RPMI8226 (cell line): ENCODE results near the gene NEDD9.

ENCODE experiments used
- DNase-seq: peaks from one replicate; pipeline ENCODE4 v3.0.0-alpha.2; 2015

NEDD9 gene

GRCh38 chr6:11232770-11233626 is 530 bp upstream of the NEDD9 start:
- peak; percentile 9 for DNase-seq

GRCh38 chr6:11231564-11232192 is 790 bp downstream of the NEDD9 start:
- no peak for DNase-seq

DNA sequence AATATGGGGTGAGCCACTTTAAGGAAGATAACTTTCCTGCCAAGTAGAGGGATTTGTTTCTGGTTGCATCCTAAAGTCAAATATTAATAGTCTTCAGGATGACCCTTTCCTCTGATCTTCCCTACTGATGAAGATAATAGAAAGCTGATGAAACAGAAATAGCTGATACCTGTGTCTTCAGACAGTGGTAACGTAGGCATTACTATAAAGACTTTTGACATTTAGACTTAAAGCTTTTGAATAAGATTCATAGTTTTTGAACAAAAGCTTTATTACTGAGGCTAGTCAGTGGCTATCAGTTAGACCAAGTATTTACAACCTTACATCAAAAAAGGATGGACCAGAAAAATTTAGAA is 1.4 kb downstream of the NEDD9 start:
- no peak for DNase-seq

GRCh38 chr6:11230158-11231107 is 2.0 kb downstream of the NEDD9 start:
- no peak for DNase-seq

GRCh38 chr6:11229655-11230046 is 2.8 kb downstream of the NEDD9 start:
- DNase-seq, result no peak

DNA sequence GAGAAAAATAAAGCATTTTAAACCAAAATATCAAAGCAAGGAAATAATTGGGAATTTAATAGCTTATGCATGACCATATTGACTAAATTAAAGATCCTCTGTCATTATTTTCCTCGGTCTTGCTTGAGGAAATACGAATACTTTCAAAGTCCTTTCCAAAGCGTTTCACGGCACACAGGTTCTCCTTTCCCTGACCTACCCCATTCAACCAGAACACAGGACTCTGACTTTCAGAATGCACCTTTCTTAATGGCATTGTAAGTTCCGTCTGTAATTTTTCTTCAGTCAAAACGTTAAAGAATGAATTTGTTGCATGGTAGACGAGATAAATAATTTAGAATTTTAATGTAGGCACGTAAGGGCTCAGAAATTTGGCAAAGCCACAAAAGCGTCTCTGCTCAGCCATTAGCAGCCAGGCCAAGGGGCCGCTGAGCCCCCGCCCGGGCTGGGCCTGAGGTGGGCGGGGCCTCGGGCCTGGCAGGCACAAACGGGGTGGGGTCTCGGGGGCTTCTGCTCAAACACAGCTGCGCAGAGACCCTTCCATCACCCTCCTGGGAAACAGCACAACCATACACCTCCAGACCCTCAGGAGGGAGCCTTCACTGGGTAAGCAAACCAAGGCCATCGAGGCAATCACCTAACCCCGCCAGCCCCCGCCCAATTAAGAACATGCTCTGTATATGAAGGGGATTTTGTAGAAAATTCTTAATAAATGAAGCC is 3.4 kb downstream of the NEDD9 start:
- no peak for DNase-seq

DNA sequence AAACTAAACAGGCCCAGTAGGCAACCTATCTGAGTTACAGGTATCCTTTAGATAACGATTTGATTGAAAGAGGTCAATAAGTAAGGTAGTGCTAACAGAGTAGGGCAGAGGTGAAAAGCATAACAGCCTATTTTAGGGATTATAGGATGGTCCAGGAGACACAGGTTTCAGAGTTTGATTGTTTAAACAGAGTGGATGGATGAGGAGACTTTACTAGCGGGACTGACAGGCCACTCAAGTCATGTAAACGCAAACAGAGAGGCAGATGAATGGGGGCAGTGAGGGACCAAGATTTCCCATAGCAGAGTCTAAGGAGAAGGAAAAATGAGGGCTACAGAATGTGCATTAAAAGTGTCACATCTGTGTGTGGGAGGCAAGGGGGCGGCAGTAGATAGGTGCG is 4.8 kb downstream of the NEDD9 start:
- DNase-seq, result no peak

GRCh38 chr6:11226005-11226404 is 6.5 kb downstream of the NEDD9 start:
- no peak for DNase-seq

DNA sequence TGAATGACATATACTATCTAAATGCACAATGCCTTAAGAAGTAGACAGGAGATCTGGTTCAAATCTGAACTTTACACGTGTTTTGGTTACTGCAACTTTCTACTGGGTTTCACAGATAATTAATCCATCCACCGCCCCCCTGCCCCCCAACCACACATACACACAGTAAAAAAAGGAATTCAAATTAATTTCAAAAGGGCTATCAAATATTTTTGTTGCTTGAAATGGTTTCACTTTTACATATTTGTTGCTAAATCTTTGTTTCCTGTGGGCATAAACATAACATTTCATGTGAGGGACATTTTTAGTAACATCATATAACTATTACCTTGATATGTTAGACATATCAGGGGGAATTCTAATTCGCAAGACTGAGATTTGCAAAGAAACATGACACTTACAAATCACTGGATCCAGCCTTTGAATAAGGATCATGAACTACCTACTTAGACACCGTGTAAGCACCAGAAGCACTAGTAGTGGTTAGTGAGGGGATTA is 7.5 kb downstream of the NEDD9 start:
- no peak for DNase-seq

GRCh38 chr6:11224252-11224965 is 8.1 kb downstream of the NEDD9 start:
- DNase-seq, result no peak

GRCh38 chr6:11223286-11223864 is 9.1 kb downstream of the NEDD9 start:
- DNase-seq, result no peak

- no peak for DNase-seq
Observed at GRCh38 chr6:11222385-11223277, 9.8 kb downstream of the NEDD9 start.

DNA sequence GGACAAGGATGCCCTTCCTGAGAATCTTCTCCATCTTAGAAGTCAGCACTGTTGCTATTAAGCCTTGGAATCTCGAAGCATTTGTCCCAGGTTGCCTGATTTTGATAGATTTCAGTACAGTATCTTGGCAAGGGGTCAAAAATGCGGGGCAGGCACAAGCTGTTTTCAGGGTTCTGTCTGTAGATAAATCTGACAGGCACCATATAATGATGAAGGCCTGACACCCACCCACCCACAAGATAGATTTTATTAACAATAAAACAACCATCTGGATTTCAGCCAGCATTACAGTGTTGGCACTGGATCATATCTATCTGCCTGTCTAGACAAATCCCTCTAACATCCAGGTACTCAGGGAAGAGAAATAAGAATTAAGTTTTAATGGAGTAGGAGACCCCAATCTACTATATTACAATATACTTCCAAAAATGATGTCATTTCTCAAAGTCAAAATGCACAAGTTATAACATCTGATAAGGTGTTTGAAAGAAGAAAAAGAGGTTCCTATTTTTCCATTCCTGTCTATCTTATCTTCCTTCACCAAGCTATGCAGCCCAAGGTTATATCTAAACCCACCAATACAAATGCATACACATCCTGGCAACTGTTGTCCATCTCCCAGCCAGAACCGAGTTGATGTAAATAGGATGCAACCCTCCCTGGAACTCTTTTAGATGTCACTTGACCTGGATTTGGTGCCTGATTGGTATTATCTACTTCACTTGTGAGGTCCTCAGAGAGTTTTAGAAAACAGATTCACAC is 10.7 kb downstream of the NEDD9 start:
- DNase-seq, result no peak

DNA sequence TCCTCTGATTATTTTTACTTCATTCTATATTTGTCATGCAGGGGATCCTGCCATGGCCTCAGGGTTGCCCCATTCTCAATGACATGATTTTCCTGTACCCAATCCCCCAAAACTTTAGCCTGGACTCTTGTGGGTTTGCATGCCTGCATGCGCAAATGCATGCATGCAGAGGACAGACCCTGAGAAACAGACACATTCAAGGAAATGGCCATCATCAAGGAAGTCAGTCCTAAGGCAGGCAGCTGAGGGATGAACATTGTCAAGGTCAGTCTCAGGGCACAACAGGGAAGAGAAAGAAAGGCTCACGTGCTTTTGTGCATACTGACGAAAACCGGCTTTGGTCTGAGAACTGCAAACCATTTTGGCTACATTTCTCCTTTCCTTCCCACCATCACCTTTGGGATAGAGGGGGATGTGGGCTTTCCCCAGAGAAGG is 13.1 kb downstream of the NEDD9 start:
- no peak for DNase-seq

DNA sequence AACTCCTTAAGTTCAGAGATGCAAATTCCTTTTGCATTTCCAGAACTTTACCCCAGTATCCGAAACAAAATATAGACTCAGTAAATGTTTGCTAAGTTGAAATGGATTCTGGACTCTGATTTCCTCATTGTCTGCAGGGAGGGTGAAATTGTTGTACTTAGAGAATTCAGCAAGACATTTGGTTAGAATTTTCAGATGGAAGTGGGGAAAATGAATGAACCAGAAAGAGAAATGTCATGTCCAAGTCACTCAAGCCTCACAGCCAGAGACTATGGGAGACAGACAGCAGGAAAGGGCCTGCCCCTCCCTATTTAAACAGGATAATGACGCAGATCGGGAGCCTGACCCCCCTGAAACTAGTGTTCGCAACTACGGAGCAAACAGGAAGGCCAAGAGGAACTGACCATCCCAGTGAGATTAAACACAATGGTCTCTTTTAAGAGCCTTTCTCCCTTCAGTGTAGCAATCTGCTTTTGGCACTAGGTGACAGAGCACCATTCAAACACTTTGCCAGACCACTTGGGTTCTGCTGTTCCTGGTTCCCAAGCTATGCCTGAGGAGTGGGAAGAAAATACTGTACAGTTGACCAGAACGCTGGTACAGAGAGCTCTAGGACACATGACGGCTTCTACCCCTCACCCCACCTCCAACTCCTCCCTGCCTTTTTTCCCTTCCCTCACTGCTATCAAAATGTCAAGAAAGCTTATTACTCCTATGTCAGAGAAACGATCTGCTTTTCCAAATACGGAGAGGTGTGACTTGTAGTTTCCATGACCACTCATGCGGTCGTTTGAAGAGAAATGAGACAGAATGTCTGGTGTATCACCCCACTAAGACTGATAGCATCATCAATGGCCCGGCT is 13.7 kb downstream of the NEDD9 start:
- no peak for DNase-seq

DNA sequence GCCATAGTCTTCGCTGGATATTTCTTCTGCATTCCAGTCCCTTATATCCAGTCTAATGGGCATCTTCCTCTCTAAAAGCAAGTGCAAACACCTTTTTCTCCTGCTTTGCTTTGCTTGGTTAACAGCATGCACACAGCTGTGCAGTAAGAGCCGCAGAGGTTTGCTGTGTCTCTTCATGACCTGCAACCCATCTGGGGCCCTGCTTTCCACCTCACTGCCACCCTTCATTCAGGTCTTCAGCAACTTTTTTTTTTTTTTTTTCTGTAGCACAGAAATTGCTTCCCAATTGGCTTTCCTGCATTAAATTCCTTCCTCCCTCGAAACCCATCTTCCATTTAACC is 14.4 kb downstream of the NEDD9 start:
- no peak for DNase-seq

GRCh38 chr6:11217360-11218101 is 14.9 kb downstream of the NEDD9 start:
- DNase-seq, result no peak

DNA sequence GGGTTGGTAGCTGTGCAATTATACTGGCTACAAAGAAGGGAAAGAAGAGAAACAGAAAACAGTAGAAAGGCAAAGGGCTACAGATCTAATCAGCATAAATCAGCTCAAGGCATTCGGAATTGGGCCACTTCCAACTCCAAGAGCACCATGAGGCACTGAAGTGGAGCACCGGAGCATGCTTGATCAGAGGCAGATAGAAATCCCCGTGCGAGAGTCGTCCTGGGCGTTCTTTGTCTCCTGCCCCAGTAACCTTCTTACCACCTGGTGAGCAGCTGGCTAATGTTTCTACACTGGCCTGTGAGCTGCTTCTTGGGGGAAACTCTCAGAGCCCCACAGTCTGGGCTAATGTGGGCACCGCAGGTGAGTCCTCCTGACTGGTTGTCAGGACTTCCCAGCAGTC is 16.7 kb downstream of the NEDD9 start:
- DNase-seq, result no peak
